RPMI7951 (cell line): Measurements from ENCODE around the gene C11orf98. TPM values are rescaled to one million over a fixed set of nuclear protein-coding genes. Genes with fewer than 3 reads are reported as not detected.

Source experiments
- total RNA-seq: library from RNA; depleted of rRNA; stranded (reverse); fragments of >200 nt; shearing (Covaris generic); gene quantifications from 2 replicates; pipeline ENCODE4 v1.2.3, GENCODE V29; 2014; rRNA removed

The C11orf98 gene
- total RNA-seq, 1 experiment from 2014 or later = 69.0 TPM

Other genes with a start within 250 kb of the C11orf98 start
- not detected in 2 replicates for gene SCGB1A1, start 246.2 kb downstream of the C11orf98 start, total RNA-seq
- 184 and 206 TPM in 2 replicates for gene AHNAK, start 118.4 kb downstream of the C11orf98 start, total RNA-seq
- gene EEF1G, start 91.3 kb downstream of the C11orf98 start, total RNA-seq = 841 and 1,053 TPM in 2 replicates
- gene TUT1, start 73.7 kb downstream of the C11orf98 start, total RNA-seq = 4.7 and 5.3 TPM in 2 replicates
- gene MTA2, start 63.3 kb downstream of the C11orf98 start, total RNA-seq = 91.2 and 103 TPM in 2 replicates
- 7.1 and 13.8 TPM in 2 replicates for gene EML3, start 52.4 kb downstream of the C11orf98 start, total RNA-seq
- 2.5 and 3.6 TPM in 2 replicates for gene ROM1, start 52.0 kb downstream of the C11orf98 start, total RNA-seq
- gene B3GAT3, start 43.2 kb downstream of the C11orf98 start, total RNA-seq = 23.3 and 27.1 TPM in 2 replicates
- 136 and 159 TPM in 2 replicates for gene GANAB, start 18.6 kb downstream of the C11orf98 start, total RNA-seq
- gene INTS5, start 11.9 kb downstream of the C11orf98 start, total RNA-seq = 10.7 and 14.8 TPM in 2 replicates
- 3.8 and 5.6 TPM in 2 replicates for gene CSKMT, start 102 bp upstream of the C11orf98 start, total RNA-seq
- 19.6 and 26.6 TPM in 2 replicates for gene UQCC3, start 6.5 kb upstream of the C11orf98 start, total RNA-seq
- gene LBHD1, start 7.1 kb upstream of the C11orf98 start, total RNA-seq = 4.6 and 6.1 TPM in 2 replicates
- 107 and 128 TPM in 2 replicates for gene UBXN1, start 13.9 kb upstream of the C11orf98 start, total RNA-seq
- 6.0 and 6.2 TPM in 2 replicates for gene LRRN4CL, start 24.3 kb upstream of the C11orf98 start, total RNA-seq
- 65.0 and 71.0 TPM in 2 replicates for gene BSCL2, start 42.2 kb upstream of the C11orf98 start, total RNA-seq
- gene GNG3, start 42.5 kb upstream of the C11orf98 start, total RNA-seq = not detected in 2 replicates
- 10.2 and 11.8 TPM in 2 replicates for gene HNRNPUL2, start 62.2 kb upstream of the C11orf98 start, total RNA-seq
- 56.6 and 68.4 TPM in 2 replicates for gene TTC9C, start 63.3 kb upstream of the C11orf98 start, total RNA-seq
- 10.1 and 11.4 TPM in 2 replicates for gene ZBTB3, start 89.0 kb upstream of the C11orf98 start, total RNA-seq
- 182 and 189 TPM in 2 replicates for gene POLR2G, start 96.4 kb upstream of the C11orf98 start, total RNA-seq
- gene TAF6L, start 106.2 kb upstream of the C11orf98 start, total RNA-seq = 15.1 and 18.1 TPM in 2 replicates
- 88.3 and 110 TPM in 2 replicates for gene TMEM179B, start 122.2 kb upstream of the C11orf98 start, total RNA-seq
- gene TMEM223, start 126.8 kb upstream of the C11orf98 start, total RNA-seq = 41.0 and 55.3 TPM in 2 replicates
- gene NXF1, start 140.2 kb upstream of the C11orf98 start, total RNA-seq = 24.9 and 26.1 TPM in 2 replicates
- 40.7 and 43.1 TPM in 2 replicates for gene STX5, start 166.8 kb upstream of the C11orf98 start, total RNA-seq
- not detected in 2 replicates for gene TEX54, start 167.6 kb upstream of the C11orf98 start, total RNA-seq
- gene WDR74, start 174.4 kb upstream of the C11orf98 start, total RNA-seq = 61.3 and 80.4 TPM in 2 replicates
- 85.2 and 94.7 TPM in 2 replicates for gene SLC3A2, start 215.7 kb upstream of the C11orf98 start, total RNA-seq